ENCODE data around the gene SLAMF1.

GRCh38 chr1:160560806-160561205 is 86.0 kb downstream of the SLAMF1 start:
- TF ChIP-seq POLR2A (IDR thresholded peaks at IDR 0.05) (no peak), CTCF (IDR thresholded peaks at IDR 0.05) (no peak)

Data from uterus (tissue), 2 donors.